HG03558 (cell line): ENCODE data around the gene SKIC2.
"Not testable (repeated sequence)": the region's sequence is repeated elsewhere in the genome, so short reads cannot be mapped to it uniquely, and the experiment has no call there.

Experiments
- ATAC-seq: cut with Tn5 transposase; IDR thresholded peaks from one replicate; pipeline ENCODE4 v1.9.1; 2021; ENCODE audit warnings: moderate number of reproducible peaks; ENCODE audit not compliant: unreplicated experiment; ENCODE audit errors: extremely low read depth

SKIC2 gene

DNA sequence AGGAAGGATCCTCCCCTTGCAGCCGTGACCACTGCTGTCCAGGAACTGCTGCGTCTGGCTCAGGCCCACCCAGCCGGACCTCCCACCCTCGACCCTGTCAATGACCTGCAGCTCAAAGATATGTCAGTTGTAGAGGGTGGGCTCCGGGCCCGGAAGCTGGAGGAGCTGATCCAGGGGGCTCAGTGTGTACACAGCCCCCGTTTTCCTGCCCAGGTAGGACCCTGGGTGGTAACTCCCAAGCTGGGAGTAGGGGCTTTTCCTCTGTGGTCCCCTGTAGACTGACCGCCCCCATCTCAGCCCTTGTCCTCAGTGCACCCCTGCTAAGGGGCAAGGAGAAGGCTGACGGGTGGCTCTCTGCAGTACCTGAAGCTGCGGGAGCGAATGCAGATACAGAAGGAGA is 9.4 kb downstream of the SKIC2 start:
- no peak for ATAC-seq

DNA sequence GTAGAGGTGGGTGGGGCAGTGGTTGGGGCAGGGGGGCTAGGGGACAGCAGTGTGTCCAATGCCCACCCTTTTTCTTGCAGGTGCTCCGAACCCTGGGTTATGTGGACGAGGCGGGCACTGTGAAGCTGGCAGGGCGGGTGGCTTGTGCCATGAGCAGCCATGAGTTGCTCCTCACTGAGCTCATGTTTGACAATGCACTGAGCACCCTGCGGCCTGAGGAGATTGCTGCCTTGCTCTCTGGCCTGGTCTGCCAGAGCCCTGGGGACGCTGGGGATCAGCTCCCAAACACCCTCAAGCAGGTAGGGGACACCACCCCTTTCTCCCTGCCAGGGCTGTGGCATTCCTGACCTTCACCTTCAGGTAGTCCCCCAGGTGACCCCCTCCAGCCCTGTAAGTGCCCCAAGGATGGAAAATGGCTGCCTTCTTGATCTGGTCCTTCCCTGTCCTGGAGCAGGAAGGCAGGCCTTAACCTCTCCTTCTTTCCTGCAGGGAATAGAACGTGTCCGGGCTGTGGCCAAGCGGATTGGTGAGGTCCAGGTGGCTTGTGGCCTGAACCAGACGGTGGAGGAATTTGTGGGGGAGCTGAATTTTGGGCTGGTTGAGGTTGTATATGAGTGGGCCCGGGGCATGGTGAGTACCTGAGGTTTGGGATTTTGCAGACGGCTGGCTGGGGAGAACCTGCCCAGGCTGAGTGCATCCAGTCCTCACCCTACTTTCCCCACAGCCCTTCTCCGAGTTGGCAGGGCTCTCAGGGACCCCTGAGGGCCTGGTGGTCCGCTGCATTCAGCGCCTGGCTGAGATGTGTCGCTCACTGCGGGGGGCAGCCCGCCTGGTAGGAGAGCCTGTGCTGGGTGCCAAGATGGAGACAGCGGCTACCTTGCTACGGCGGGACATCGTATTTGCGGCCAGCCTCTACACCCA is 10.1 kb downstream of the SKIC2 start:
- no peak for ATAC-seq

GRCh38 chr6:31969712-31970603 is 11.0 kb downstream of the SKIC2 start:
- no peak for ATAC-seq

- no peak for ATAC-seq
These were observed 11.8 kb downstream of the SKIC2 start for GRCh38 chr6:31970604-31971271.

GRCh38 chr6:31971279-31971992 is 12.5 kb downstream of the SKIC2 start:
- no peak for ATAC-seq

DNA sequence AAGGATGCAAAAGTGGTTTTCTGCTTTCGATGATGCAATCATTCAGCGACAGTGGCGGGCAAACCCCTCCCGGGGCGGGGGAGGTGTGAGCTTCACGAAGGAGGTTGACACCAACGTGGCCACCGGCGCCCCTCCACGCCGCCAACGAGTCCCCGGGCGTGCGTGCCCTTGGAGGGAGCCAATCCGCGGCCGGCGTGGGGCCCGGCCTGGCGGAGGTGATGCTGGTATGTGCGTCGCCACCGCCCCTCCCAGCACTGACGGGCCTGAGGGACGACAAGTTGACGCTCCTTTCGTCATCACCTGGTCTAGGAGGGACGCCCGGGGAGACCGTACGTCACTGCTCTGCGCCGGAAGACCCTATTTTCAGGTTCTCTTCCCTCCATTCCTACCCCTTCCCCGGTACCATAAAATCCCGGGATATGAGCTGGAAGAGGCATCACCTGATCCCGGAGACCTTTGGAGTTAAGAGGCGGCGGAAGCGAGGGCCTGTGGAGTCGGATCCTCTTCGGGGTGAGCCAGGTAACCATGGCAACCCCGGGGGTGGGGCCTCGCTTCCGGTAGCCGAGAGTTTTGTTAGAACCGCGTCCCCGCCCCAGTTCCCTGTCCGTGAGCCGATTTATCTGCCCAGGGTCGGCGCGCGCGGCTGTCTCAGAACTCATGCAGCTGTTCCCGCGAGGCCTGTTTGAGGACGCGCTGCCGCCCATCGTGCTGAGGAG is 13.2 kb downstream of the SKIC2 start, which contains the start of gene DXO:
Gene DXO (minus strand): TSS at position 146 of the 716 bp plus-strand sequence. CDS start 463 bp downstream, outside the sequence.
- ATAC-seq, result peak; percentile 57

DNA sequence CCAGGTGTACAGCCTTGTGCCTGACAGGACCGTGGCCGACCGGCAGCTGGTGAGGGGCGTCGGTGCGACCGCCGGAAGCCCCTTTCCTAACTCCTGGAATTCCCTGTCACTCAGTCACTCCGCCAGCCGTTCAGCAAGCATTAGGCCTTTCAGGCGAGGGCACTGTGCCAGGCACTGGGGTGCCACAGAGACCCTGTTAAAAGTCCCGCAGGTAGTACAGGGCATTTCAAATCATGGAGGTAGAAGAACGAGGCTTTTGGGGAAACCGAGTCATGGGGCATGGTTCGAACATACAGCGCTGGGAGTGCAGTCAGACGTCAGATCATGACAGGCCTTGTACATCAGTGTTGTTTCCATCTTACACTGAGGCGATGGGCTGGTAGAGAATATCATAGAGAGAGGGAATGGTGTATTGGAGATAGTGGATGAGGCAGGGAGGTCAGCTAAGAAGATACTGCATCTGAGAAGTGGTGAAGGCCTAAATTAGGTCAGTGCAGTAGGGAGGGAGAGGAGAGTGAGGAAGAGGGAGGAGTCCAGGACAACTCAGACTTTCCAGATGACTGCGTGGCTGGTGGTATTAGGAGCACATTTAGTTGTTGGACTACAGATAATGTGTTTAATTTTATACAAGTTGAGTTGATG is 13.9 kb downstream of the SKIC2 start:
- no peak for ATAC-seq

GRCh38 chr6:31976065-31976464 is 17.1 kb downstream of the SKIC2 start:
- ATAC-seq, result not testable (repeated sequence)

DNA sequence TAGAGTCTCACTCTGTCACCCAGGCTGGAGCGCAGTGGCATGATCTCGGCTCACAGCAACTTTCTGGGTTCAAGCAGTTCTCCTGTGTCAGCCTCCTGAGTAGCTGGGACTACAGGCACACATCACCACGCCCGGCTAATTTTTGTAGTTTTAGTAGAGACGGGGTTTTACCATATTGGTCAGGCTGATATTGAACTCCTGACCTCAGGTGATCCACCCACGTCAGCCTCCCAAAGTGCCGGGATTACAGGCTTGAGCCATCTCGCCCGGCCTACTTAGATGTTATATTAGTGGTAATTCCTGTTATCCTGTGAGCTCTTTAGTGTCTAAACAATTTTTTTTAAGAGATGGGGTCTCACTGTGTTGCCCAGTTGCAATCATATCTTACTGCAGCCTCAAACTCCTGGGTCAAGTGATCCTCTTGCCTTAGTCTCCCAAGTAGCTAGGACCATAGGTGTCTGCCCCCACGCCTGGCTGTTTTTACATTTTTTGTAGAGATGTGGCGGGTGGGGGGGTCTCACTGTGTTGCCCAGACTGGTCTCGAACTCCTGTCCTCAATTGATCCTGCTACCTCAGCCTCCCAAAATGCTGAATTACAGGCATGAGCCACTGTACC is 18.9 kb downstream of the SKIC2 start:
- no peak for ATAC-seq

- ATAC-seq, result no peak
These were observed 19.9 kb downstream of the SKIC2 start for GRCh38 chr6:31978831-31979230.

GRCh38 chr6:31979238-31979898 is 20.4 kb downstream of the SKIC2 start:
- ATAC-seq, result no peak

- not testable (repeated sequence) for ATAC-seq
These were observed 21.4 kb downstream of the SKIC2 start for GRCh38 chr6:31980195-31980876.

DNA sequence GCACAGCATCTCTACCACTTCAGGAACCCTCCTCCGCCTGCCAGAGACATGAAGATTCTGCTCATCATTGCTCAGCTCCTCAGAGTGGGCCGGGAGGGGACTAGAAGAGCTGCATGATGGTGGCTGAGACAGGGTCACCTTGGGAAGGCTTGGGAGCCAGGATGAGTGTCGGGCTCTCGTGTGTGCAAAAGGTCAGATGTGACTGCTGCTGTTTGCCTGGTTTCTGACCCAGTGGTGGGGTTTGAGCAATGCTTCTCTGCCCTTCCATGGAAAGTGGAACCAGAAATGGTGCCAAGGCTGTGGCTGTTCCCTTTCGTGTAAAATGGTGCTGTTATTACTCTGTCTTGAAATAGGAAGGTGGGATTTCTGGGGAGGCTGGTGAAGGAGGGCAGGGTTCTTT is 22.0 kb downstream of the SKIC2 start:
- not testable (repeated sequence) for ATAC-seq

- ATAC-seq, result not testable (repeated sequence)
These were observed 22.8 kb downstream of the SKIC2 start, which contains the start of gene C4A for GRCh38 chr6:31981744-31982143. Gene C4A (plus strand): TSS chr6:31982057. CDS start chr6:31982108, 51 bp downstream.

DNA sequence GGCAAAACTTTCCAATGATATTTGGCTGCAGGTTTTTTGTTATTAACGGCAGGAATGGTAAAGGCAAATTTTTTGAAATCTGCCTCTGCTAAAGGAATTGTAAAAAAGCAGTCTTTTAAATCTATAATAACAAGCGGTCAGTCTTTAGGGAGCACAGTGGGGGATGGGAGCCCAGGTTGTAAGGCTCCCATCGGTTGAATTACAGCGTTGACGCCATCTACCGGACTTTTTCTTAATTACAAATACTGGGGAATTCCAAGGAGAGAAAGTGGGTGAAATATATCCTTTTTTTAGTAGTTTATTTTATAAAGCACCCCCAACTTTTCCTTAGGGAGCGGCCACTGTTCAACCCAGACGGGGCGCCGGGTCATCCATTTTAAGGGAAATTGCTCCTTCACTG is 30.4 kb downstream of the SKIC2 start:
- ATAC-seq, result not testable (repeated sequence)

GRCh38 chr6:31994421-31994820 is 35.4 kb downstream of the SKIC2 start:
- not testable (repeated sequence) for ATAC-seq

DNA sequence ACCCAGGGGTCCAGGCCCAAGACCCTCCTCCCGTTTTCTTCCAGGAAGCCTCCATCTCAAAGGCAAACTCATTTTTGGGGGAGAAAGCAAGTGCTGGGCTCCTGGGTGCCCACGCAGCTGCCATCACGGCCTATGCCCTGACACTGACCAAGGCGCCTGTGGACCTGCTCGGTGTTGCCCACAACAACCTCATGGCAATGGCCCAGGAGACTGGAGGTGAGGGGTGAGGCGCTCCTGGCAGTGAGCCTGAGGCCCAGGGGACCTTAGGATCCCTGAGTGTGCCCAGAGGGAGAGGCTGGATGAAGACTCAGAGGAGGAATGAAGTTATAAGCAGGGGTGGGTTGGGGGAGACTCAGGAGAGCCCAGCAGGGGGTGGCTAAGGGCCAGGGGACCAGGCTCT is 37.4 kb downstream of the SKIC2 start:
- not testable (repeated sequence) for ATAC-seq
